ENCODE data around the gene ZNF428. TPM values are rescaled to one million over a fixed set of nuclear protein-coding genes. Genes with fewer than 3 reads are reported as not detected.

The ZNF428 gene
- total RNA-seq, 2 donors from 2014 or later: 23.4 to 25.7 TPM

- Histone ChIP-seq H3K4me3 (no peak overlapping the region), H3K36me3 (peaks cover 11% of the 10 kb centered on the region), H3K27me3 (no peaks in the 10 kb centered on the region), H3K9me3 (peaks cover 0 to 4% of the 10 kb centered on the region in 2 donors), H3K27ac (no peak overlapping the region), H3K4me1 (peaks cover 0 to 7% of the 10 kb centered on the region in 2 donors)
- no peak for DNase-seq (ENCODE audit: low spot score)
- no peak for TF ChIP-seq CTCF (IDR thresholded peaks at IDR 0.05)
Observed at GRCh38 chr19:43662487-43662886, 43.1 kb upstream of the ZNF428 start.

DNA sequence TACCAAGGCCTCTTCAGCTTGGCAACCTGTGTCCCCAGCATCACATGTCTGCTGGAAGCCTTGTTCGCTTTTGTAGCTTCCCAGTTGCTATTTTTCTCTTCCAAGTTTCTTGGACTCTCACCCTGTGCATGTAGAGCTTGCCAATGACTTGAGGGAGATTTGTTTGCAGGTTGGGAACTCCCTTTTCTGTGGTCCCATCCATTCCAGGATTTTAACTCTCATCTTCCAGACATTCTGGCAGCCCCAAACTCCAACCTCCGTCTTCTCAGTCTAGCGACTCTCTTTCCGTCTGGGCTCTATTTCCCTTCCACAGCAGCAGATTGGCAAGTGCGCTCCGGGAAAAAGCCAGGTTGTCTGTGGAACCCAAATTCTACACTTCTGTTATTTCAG is 41.5 kb upstream of the ZNF428 start:
- Histone ChIP-seq H3K27ac (no peak overlapping the region), H3K4me3 (no peak overlapping the region), H3K36me3 (peaks cover 17% of the 10 kb centered on the region), H3K4me1 (peaks cover 0 to 6% of the 10 kb centered on the region in 2 donors), H3K9me3 (peaks cover 0 to 4% of the 10 kb centered on the region in 2 donors), H3K27me3 (no peaks in the 10 kb centered on the region)
- TF ChIP-seq CTCF (IDR thresholded peaks at IDR 0.05): no peak
- DNase-seq (ENCODE audit: low spot score): no peak

DNA sequence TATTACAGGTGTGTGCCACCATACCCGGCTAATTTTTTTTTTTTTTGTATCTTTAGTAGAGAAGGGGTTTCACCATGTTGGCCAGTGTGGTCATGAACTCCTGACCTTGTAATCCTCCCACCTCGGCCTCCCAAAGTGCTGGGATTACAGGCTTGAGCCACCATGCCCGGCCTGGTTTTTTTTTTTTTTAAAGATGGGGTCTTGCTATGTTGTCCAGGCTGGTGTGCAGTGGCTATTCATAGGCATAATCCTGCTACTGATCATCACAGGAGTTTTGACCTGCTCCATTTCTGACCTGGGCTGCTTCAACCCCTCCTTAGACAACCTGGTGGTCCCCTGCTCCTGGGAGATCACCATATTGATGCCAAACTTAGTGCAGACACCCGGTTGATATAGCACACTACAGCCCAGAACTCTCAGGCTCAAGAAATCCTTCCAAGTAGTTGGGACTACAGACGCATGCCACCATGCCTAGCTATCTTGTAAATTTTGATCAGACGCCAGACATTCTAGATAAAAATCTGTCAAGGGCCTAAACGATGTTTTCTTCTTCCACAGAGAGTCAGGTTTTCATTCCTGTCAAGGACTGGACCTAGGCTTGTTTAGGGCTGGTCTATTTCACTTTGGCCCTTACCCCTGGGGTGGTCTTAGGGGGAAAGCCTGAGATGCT is 41.0 kb upstream of the ZNF428 start:
- Histone ChIP-seq H3K27me3 (no peaks in the 10 kb centered on the region), H3K4me1 (peaks cover 0 to 6% of the 10 kb centered on the region in 2 donors), H3K4me3 (no peak overlapping the region), H3K9me3 (peaks cover 0 to 4% of the 10 kb centered on the region in 2 donors), H3K36me3 (peaks cover 19% of the 10 kb centered on the region), H3K27ac (no peak overlapping the region)
- TF ChIP-seq CTCF (IDR thresholded peaks at IDR 0.05): no peak
- no peak for DNase-seq (ENCODE audit: low spot score)

GRCh38 chr19:43658494-43658893 is 39.1 kb upstream of the ZNF428 start:
- no peak overlapping the region for H3K27ac ChIP-seq
- no peak overlapping the region for H3K4me3 ChIP-seq
- no peak for DNase-seq (ENCODE audit: low spot score)
- no peaks in the 10 kb centered on the region for H3K4me1 ChIP-seq
- peaks cover 0 to 4% of the 10 kb centered on the region in 2 donors for H3K9me3 ChIP-seq
- H3K36me3 ChIP-seq: peaks cover 12% of the 10 kb centered on the region
- H3K27me3 ChIP-seq: no peaks in the 10 kb centered on the region
- no peak for TF ChIP-seq CTCF (IDR thresholded peaks at IDR 0.05)

DNA sequence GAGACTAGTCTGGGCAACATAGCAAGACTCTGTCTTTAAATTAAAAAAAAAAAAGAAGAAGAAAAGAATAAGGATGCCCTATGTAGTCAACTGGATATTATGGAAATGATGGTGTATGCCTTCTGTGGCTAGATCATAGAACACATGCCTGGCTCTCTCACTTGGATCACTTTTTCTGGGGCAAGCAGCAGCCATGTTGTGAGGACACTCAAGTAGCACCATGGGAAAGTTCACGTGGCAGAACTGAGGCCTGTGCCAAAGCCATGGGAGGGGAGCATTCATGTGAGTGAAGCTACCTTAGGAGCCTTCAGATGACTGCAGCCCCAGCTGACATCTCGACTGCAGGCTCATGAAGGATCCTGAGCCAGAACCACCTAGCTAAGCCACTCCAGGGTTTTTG is 38.6 kb upstream of the ZNF428 start:
- Histone ChIP-seq H3K9me3 (peaks cover 0 to 4% of the 10 kb centered on the region in 2 donors), H3K27me3 (no peaks in the 10 kb centered on the region), H3K27ac (no peak overlapping the region), H3K4me1 (no peaks in the 10 kb centered on the region), H3K4me3 (no peak overlapping the region), H3K36me3 (peaks cover 12% of the 10 kb centered on the region)
- no peak for TF ChIP-seq CTCF (IDR thresholded peaks at IDR 0.05)
- DNase-seq (ENCODE audit: low spot score): no peak

GRCh38 chr19:43656436-43656835 is 37.0 kb upstream of the ZNF428 start:
- peaks cover 17% of the 10 kb centered on the region for H3K36me3 ChIP-seq

More at GRCh38 chr19:43656436-43656835, 37.0 kb upstream of the ZNF428 start:
- no peak for TF ChIP-seq CTCF (IDR thresholded peaks at IDR 0.05)
- Histone ChIP-seq H3K4me1 (no peaks in the 10 kb centered on the region), H3K9me3 (peaks cover 0 to 4% of the 10 kb centered on the region in 2 donors), H3K27me3 (no peaks in the 10 kb centered on the region), H3K27ac (no peak overlapping the region), H3K4me3 (no peak overlapping the region)
- no peak for DNase-seq (ENCODE audit: low spot score)

Measured in right atrium auricular region (tissue), 2 donors.